Neuronal stem cell (in vitro differentiated cells): ENCODE results near the gene SRPRA.
A peak's percentile ranks its signal among the peaks of the same experiment; 100 is the strongest.

Experiments used
- DNase-seq: peaks from one replicate; pipeline ENCODE4 v3.0.0-alpha.2; 2013; ENCODE audit warnings: low spot score
- H2AFZ ChIP-seq: one replicate; pipeline ENCODE4 v1.6.1; 2013; ENCODE audit warnings: mild to moderate bottlenecking, low read length, inconsistent platforms
- H2AK5ac ChIP-seq: 2 replicates; pipeline ENCODE4 v1.6.1; 2013; ENCODE audit warnings: low read depth, mild to moderate bottlenecking, inconsistent platforms, low read length, moderate library complexity, mixed read lengths
- H2BK120ac ChIP-seq: 2 replicates; pipeline ENCODE4 v1.6.1; 2013; ENCODE audit warnings: low read depth, mild to moderate bottlenecking, inconsistent platforms, low read length, moderate library complexity, mixed read lengths
- H2BK12ac ChIP-seq: one replicate; pipeline ENCODE4 v1.6.1; 2013; ENCODE audit warnings: low read length, inconsistent platforms
- H2BK15ac ChIP-seq: 2 replicates; pipeline ENCODE4 v1.6.1; 2013; ENCODE audit warnings: mild to moderate bottlenecking, low read length, inconsistent platforms, mixed read lengths
- H2BK5ac ChIP-seq: one replicate; pipeline ENCODE4 v1.6.1; 2013; ENCODE audit warnings: inconsistent platforms, mild to moderate bottlenecking, low read length, moderate library complexity
- H3K14ac ChIP-seq: one replicate; pipeline ENCODE4 v1.6.1; 2013; ENCODE audit warnings: low read length, inconsistent platforms
- H3K18ac ChIP-seq: 2 replicates; pipeline ENCODE4 v1.6.1; 2013; ENCODE audit warnings: low read length, inconsistent platforms
- H3K23ac ChIP-seq: 2 replicates; pipeline ENCODE4 v1.6.1; 2013; ENCODE audit warnings: low read depth, mild to moderate bottlenecking, mixed read lengths, low read length, inconsistent platforms; ENCODE audit not compliant: poor library complexity
- H3K27ac ChIP-seq: replicated peaks from 3 replicates; pipeline ENCODE4 v1.5.1; 2013; ENCODE audit warnings: low read length, inconsistent platforms
- H3K27me3 ChIP-seq, 3 experiments: 2 replicates each; pipeline ENCODE4 v1.6.1; 2013; ENCODE audit warnings: low read length in 3 of 3, mild to moderate bottlenecking in 2 of 3, inconsistent platforms in 1 of 3, low read depth in 1 of 3, mixed read lengths in 1 of 3, moderate library complexity in 1 of 3; ENCODE audit not compliant: control insufficient read depth in 3 of 3, insufficient read depth in 3 of 3
- H3K36me3 ChIP-seq, 2 donors: replicated peaks in 1 of 2; 2 replicates each; pipeline ENCODE4 v1.6.1; 2013; ENCODE audit warnings: low read length in 2 of 2; ENCODE audit not compliant: control insufficient read depth in 2 of 2, insufficient read depth in 2 of 2
- H3K4ac ChIP-seq: 2 replicates; pipeline ENCODE4 v1.6.1; 2013; ENCODE audit warnings: inconsistent platforms, mild to moderate bottlenecking, low read length, moderate library complexity
- H3K4me1 ChIP-seq, 2 donors: 1 replicate in 1 of 2; 2 replicates in 1 of 2; pipeline ENCODE4 v1.6.1; 2013; ENCODE audit warnings: low read length in 2 of 2, low read depth in 1 of 2; ENCODE audit not compliant: control insufficient read depth in 2 of 2, insufficient read depth in 1 of 2
- H3K4me2 ChIP-seq: one replicate; pipeline ENCODE4 v1.6.1; 2013; ENCODE audit warnings: mild to moderate bottlenecking, low read length, inconsistent platforms; ENCODE audit not compliant: insufficient read depth, poor library complexity, severe bottlenecking
- H3K4me3 ChIP-seq, 2 donors: 2 replicates each; pipeline ENCODE4 v1.5.1; 2013; ENCODE audit warnings: low read length in 2 of 2, mild to moderate bottlenecking in 2 of 2, inconsistent platforms in 1 of 2, moderate library complexity in 1 of 2
- H3K79me1 ChIP-seq: one replicate; pipeline ENCODE4 v1.6.1; 2013; ENCODE audit warnings: low read depth, mild to moderate bottlenecking, inconsistent platforms, low read length, moderate library complexity
- H3K9ac ChIP-seq: one replicate; pipeline ENCODE4 v1.6.1; 2013; ENCODE audit warnings: mild to moderate bottlenecking, low read depth, low read length, inconsistent platforms; ENCODE audit not compliant: poor library complexity
- H3K9me3 ChIP-seq, 2 donors: replicated peaks in 1 of 2; 2 replicates each; pipeline versions ENCODE3 to v1.6.1; 2013; ENCODE audit warnings: low read length in 2 of 2, mild to moderate bottlenecking in 2 of 2, inconsistent platforms in 1 of 2, low read depth in 1 of 2, mixed read lengths in 1 of 2, moderate library complexity in 1 of 2; ENCODE audit not compliant: control insufficient read depth in 2 of 2, insufficient read depth in 1 of 2
- H4K8ac ChIP-seq: one replicate; pipeline ENCODE4 v1.6.1; 2013; ENCODE audit warnings: low read depth, mild to moderate bottlenecking, inconsistent platforms, low read length, moderate library complexity
- H4K91ac ChIP-seq: one replicate; pipeline ENCODE4 v1.6.1; 2013; ENCODE audit warnings: low read length, low read depth, mild to moderate bottlenecking, inconsistent platforms; ENCODE audit not compliant: poor library complexity
- WGBS, 2 donors: extraction: QIAGEN DNeasy Blood & Tissue Kit; methylation state at CpG; one replicate each; pipeline ENCODE4 v1.1.7; 2013; ENCODE audit warnings: missing lambda C conversion rate in 2 of 2, mixed read lengths in 1 of 2; ENCODE audit not compliant: insufficient read length in 2 of 2, insufficient replicate concordance in 1 of 2; ENCODE audit errors: extremely low coverage in 2 of 2; 5-methylcytosine and 5-hydroxymethylcytosine counted together

Gene SRPRA

DNA sequence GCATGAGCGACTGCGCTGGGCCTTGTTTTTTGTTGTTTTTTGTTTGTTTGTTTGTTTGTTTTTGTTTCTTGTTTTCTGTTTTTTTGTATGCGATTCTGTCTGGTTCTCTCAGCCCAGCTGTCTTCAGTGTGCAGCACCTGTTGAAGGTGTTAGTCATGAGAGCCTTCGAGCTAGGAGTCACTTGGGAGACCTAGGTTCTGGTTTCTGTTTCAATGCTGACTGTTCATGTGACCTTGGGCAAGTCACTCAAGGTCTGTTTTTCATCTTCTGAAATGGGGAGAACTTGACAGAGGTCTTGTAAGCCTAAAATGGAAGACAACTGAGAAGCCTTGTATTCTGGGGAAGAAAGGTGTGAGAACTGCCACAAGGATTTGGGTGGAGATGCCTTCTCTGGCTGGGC is 37.0 kb upstream of the SRPRA start:
- Histone ChIP-seq H2BK5ac (no peak overlapping the region), H3K23ac (no peak overlapping the region), H3K27me3 (no peaks in the 10 kb centered on the region), H3K9ac (no peak overlapping the region), H3K4me3 (no peak overlapping the region), H2BK120ac (no peak overlapping the region), H3K36me3 (peaks cover 6 to 27% of the 10 kb centered on the region in 2 donors), H3K27ac (no peak overlapping the region), H3K4me2 (no peak overlapping the region), H3K4me1 (peaks cover 4 to 10% of the 10 kb centered on the region in 2 donors), H2BK12ac (no peak overlapping the region), H3K18ac (no peak overlapping the region), H3K79me1 (no peaks in the 10 kb centered on the region), H3K9me3 (no peaks in the 10 kb centered on the region), H2AK5ac (no peak overlapping the region), H3K4ac (no peak overlapping the region), H4K8ac (no peak overlapping the region), H2AFZ (no peak overlapping the region), H2BK15ac (no peak overlapping the region), H3K14ac (no peak overlapping the region), H4K91ac (no peak overlapping the region)
- DNase-seq, result no peak
- WGBS, 2 donors, result no CpG with 5 or more reads among the region's 4 CpGs

DNA sequence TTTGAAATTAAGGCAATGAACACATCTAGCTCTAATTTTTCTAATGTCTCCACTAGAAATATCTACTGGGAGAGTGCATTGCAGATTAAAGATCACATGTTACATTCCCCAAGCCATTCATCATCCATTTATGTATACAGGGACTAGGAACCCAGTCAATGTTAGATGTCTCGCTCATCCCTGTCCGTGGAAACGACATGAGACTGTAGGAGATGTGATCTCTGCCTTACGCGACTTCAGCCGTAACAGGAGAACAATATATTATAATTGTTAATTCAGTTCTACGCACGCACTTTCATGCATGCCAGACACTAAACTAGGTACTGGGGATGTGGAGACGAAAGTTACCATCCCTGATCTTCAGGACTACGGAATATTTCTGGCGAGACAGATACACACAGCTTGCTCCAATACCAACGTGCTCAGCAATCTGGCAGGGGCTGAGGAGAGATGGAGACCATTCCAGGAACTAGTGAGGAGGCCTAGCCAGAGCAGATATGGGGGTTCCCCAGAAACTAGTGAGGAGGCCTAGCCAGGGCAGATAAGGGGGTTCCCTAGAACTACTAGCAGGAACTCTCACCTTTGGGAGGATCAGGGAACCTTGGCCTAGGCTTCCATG is 35.9 kb upstream of the SRPRA start:
- H2BK5ac ChIP-seq, result no peak overlapping the region
- no peaks in the 10 kb centered on the region for H3K27me3 ChIP-seq
- H4K91ac ChIP-seq, result no peak overlapping the region
- no peak overlapping the region for H2BK15ac ChIP-seq
- no peak for DNase-seq
- no peak overlapping the region for H3K27ac ChIP-seq
- H3K9ac ChIP-seq, result no peak overlapping the region
- H2AFZ ChIP-seq, result peak overlapping the region; percentile 97
- H2BK12ac ChIP-seq, result no peak overlapping the region
- no peak overlapping the region for H4K8ac ChIP-seq
- no peak overlapping the region for H3K18ac ChIP-seq
- H3K79me1 ChIP-seq, result no peaks in the 10 kb centered on the region
- no peak overlapping the region for H2BK120ac ChIP-seq
- no CpG with 5 or more reads among the region's 12 CpGs for WGBS, 2 donors
- H3K23ac ChIP-seq, result no peak overlapping the region
- H3K4ac ChIP-seq, result no peak overlapping the region
- H3K4me1 ChIP-seq, result peaks cover 4 to 10% of the 10 kb centered on the region in 2 donors
- no peak overlapping the region for H3K14ac ChIP-seq
- peak overlapping the region; percentile 61 for H3K4me2 ChIP-seq
- peak overlapping the region; percentile 87 to 89 for H3K4me3 ChIP-seq
- H3K9me3 ChIP-seq, result no peaks in the 10 kb centered on the region
- H3K36me3 ChIP-seq, result peaks cover 4 to 28% of the 10 kb centered on the region in 2 donors
- no peak overlapping the region for H2AK5ac ChIP-seq

DNA sequence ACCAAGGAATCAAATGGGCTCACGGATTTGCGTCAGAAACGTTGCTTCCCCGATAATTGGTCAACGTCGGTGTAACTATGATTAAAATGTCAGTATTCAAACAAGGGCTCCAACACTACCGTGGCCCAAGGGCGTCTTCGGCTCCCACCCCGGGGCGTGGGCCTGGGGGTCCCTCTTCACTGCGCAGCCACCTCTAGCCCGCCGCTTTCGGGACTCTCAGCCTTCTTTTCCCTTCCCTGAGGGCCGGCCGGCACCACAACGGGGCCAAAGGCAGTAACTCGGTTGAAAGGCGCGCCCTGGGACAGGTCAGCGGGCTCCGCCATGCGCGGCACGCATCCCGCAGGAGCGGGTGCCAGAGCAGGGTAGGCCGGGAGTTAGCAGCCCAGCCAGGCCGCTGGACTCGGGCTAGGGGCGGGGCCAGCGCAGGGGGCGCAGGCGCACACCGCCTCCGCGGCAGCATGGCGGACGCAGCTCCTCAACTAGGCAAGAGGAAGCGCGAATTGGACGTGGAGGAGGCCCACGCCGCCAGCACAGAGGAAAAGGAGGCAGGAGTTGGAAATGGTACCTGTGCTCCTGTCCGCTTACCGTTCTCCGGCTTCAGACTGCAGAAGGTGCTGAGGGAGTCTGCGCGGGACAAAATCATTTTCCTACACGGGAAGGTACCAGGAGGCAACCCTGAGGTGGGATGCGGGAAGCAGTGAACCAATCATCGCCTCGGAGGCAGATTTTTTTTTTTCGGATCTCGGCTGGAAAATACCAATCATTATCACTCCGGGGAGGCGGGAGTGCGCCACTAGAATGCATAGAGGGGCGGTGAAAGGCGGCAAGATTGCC is 35.1 kb upstream of the SRPRA start, which contains the start of gene DCPS:
Gene DCPS, plus strand, starts transcription at position 438 of the 834 bp plus-strand sequence. Its CDS starts 21 bp downstream, at position 459.
- Histone ChIP-seq H3K79me1 (no peaks in the 10 kb centered on the region), H4K91ac (no peak within 1 kb of the TSS), H3K23ac (peak within 1 kb of the TSS; percentile 96), H3K9me3 (no peaks in the 10 kb centered on the region), H3K36me3 (peaks cover 4 to 31% of the 10 kb centered on the region in 2 donors), H3K27me3 (no peaks in the 10 kb centered on the region), H2AFZ (peak within 1 kb of the TSS; percentile 97), H3K4me3 (peak within 1 kb of the TSS; percentile 87 to 89), H3K4ac (no peak within 1 kb of the TSS), H2BK120ac (no peak within 1 kb of the TSS), H2BK5ac (peak within 1 kb of the TSS; percentile 61), H3K14ac (no peak within 1 kb of the TSS), H2AK5ac (no peak within 1 kb of the TSS), H4K8ac (peak within 1 kb of the TSS; percentile 100), H3K4me2 (peak within 1 kb of the TSS; percentile 61), H2BK12ac (no peak within 1 kb of the TSS), H2BK15ac (no peak within 1 kb of the TSS), H3K9ac (peak within 1 kb of the TSS; percentile 92), H3K18ac (peak within 1 kb of the TSS; percentile 99), H3K27ac (peak within 1 kb of the TSS; percentile 81), H3K4me1 (peaks cover 4 to 10% of the 10 kb centered on the region in 2 donors)
- peak; percentile 86 for DNase-seq
- no CpG with 5 or more reads among the region's 61 CpGs for WGBS, 2 donors

DNA sequence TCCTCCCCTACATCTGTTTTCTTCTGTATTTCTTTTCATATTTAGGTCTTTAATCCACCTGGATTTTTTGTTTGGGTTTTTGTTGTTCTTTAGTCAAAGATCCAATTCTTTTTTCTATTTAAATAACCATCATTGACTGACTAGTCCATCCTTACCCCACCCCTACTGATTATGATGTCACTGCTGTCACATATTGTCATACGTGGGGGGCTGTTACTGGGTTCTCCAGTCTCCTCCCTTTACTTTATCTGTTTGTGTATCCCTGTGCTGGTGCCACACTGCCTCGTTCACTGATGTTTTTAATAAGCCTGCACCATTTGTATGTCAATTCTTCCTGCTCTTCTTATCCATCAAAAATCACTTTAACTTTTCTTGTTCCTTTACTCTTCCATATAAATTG is 28.3 kb upstream of the SRPRA start:
- H3K27ac ChIP-seq, result no peak overlapping the region
- no peaks in the 10 kb centered on the region for H3K27me3 ChIP-seq
- H2AFZ ChIP-seq, result no peak overlapping the region
- H3K4ac ChIP-seq, result no peak overlapping the region
- no peaks in the 10 kb centered on the region for H3K9me3 ChIP-seq
- H3K14ac ChIP-seq, result no peak overlapping the region
- H2BK12ac ChIP-seq, result no peak overlapping the region
- no peaks in the 10 kb centered on the region for H3K4me1 ChIP-seq
- WGBS, 2 donors, result no CpG with 5 or more reads among the region's 2 CpGs
- no peak overlapping the region for H3K18ac ChIP-seq
- H3K36me3 ChIP-seq, result peaks cover 13 to 71% of the 10 kb centered on the region in 2 donors
- no peak overlapping the region for H3K9ac ChIP-seq
- no peak for DNase-seq
- H4K91ac ChIP-seq, result no peak overlapping the region
- H3K4me3 ChIP-seq, result no peak overlapping the region
- no peak overlapping the region for H2AK5ac ChIP-seq
- H3K79me1 ChIP-seq, result peaks cover 2% of the 10 kb centered on the region
- H2BK15ac ChIP-seq, result no peak overlapping the region
- no peak overlapping the region for H2BK5ac ChIP-seq
- no peak overlapping the region for H4K8ac ChIP-seq
- no peak overlapping the region for H3K4me2 ChIP-seq
- H2BK120ac ChIP-seq, result no peak overlapping the region
- H3K23ac ChIP-seq, result no peak overlapping the region
